HG02884 (cell line): Measurements from ENCODE around the gene GNL2.
A peak's percentile ranks its signal among the peaks of the same experiment; 100 is the strongest.

Experiments used
- ATAC-seq: cut with Tn5 transposase; IDR thresholded peaks from one replicate; pipeline ENCODE4 v1.9.1; 2021; ENCODE audit warnings: mild to moderate bottlenecking, moderate library complexity; ENCODE audit not compliant: unreplicated experiment

Gene GNL2

GRCh38 chr1:37595440-37596181, at the start of gene GNL2:
Gene GNL2, minus strand, starts transcription at chr1:37595937. Its CDS starts 115 bp downstream, at chr1:37595822.
- peak; percentile 92 for ATAC-seq

- no peak for ATAC-seq
Observed at GRCh38 chr1:37641059-37641458, 45.3 kb upstream of the GNL2 start.

GRCh38 chr1:37636435-37636834, 40.7 kb upstream of the GNL2 start:
- no peak for ATAC-seq

GRCh38 chr1:37634992-37635902, 39.5 kb upstream of the GNL2 start:
- ATAC-seq = no peak

- ATAC-seq = no peak
Observed at GRCh38 chr1:37634244-37634991, 38.7 kb upstream of the GNL2 start, which contains the start of gene RSPO1. Gene RSPO1, minus strand, starts transcription at chr1:37634892. Its CDS starts 5,231 bp downstream, at chr1:37629661.

- ATAC-seq = no peak
Observed at GRCh38 chr1:37633938-37634243, 38.2 kb upstream of the GNL2 start.

GRCh38 chr1:37633040-37633937, 37.6 kb upstream of the GNL2 start:
- ATAC-seq = no peak

- ATAC-seq = no peak
Observed at GRCh38 chr1:37631036-37631435, 35.3 kb upstream of the GNL2 start.

GRCh38 chr1:37630426-37631028, 34.8 kb upstream of the GNL2 start:
- ATAC-seq = no peak

- no peak for ATAC-seq
Observed at GRCh38 chr1:37629726-37630425, 34.1 kb upstream of the GNL2 start.

- no peak for ATAC-seq
Observed at GRCh38 chr1:37629008-37629407, 33.3 kb upstream of the GNL2 start.

- ATAC-seq = no peak
Observed at GRCh38 chr1:37628026-37628556, 32.4 kb upstream of the GNL2 start.

- ATAC-seq = no peak
Observed at GRCh38 chr1:37622131-37622530, 26.4 kb upstream of the GNL2 start.

- ATAC-seq = no peak
Observed at GRCh38 chr1:37621326-37621870, 25.7 kb upstream of the GNL2 start.

- no peak for ATAC-seq
Observed at GRCh38 chr1:37620707-37621106, 25.0 kb upstream of the GNL2 start.

- ATAC-seq = no peak
Observed at GRCh38 chr1:37616330-37616729, 20.6 kb upstream of the GNL2 start.

GRCh38 chr1:37614105-37614504, 18.4 kb upstream of the GNL2 start:
- no peak for ATAC-seq

- ATAC-seq = no peak
Observed at GRCh38 chr1:37612186-37612585, 16.4 kb upstream of the GNL2 start.

- ATAC-seq = no peak
Observed at GRCh38 chr1:37609994-37610393, 14.3 kb upstream of the GNL2 start.
